GM21447 (cell line): ENCODE measurements around the gene SLC48A1.

Experiments used
- ATAC-seq: cut with Tn5 transposase; IDR thresholded peaks from one replicate; pipeline ENCODE4 v1.9.1; 2021; ENCODE audit not compliant: unreplicated experiment

Gene SLC48A1

DNA sequence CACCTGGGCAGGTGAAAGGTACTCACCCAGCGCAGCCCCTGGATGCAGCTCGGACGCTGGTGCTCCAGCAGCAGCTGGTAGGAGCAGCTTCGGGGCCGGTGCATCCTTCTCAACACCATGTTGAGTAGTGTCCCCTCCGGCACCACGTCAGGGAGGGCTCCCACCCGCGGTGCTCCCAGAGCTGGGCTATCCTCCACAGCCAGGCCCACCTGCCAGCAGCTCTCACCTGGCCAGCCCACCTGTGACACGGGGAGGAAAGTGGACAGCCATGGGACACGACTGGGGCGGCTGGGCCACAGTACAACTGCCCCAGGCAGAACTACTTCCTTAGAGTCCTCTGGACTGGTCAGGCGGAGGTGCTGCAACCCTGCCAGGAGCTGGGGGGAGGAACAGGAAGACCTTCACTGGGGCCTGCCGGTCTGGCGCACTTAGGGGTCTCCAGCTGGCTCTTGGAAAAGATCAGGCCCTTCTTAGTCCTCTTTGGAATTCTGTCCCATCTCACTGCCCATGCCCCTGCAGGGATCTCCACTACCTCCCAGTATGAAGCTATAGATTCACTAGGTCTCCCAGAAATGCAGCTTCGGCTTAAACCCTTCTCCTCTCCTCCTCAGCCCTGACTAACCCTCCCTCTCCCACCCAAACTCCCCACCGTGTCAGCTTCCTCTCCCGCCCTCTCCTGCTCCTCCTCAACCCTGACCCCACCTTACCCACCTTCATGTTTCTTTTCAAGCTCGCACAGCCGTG is 15.0 kb upstream of the SLC48A1 start:
- ATAC-seq = no peak

DNA sequence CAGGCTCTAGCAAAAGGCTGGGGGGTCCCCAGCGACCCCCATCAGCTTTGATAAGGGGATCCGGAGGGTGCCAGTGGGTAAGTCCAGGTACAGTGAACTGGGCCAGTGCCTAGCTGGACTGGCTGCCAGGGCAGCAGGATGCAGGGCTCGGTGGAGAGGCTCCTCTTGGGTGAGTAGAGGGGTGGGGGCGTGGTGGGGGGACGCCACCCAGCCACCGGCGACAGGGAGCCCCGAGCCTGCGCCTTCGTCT is 14.5 kb upstream of the SLC48A1 start:
- ATAC-seq = no peak

DNA sequence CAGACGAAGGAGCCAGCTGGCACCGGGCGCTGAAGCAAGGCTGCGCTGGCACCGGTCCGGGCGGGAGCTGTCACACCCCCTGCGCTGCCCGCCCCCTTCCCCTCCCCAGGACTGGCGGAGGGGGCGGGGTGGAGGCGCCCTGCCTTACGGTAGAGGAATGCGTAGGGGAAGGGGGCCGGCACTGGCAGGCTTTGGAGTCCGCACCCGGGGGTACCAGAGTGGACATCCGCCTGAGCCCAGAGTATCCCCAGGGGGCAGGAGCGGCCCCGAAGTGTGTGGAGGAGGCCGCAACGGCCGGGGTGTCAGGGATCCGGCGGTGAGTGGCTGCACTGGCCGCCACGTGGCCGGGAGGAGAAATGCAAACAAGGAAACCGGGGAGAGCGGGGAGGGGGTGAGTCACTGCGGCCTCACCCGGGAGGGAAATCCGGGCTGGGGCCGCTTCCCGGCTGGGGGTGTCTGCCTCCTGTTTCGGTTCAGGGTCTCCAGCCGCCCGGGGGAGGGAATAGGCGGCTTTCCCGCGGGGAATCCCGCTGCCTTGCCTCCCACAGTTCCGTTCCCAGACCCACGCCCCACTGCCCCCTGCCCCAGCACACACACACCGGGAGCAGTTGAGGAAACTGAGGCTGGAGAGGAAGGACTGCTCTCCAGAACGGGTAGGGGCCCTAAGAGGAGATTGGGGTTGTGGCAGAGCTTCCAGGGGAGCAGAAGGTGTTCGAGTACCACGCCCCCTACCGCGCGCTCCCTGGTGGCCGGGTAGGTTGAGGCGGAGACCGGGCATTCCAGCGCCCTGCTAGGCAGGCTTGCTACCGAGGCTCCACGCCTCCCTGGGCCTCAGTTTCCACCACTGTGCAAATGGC is 14.0 kb upstream of the SLC48A1 start, which contains the start of gene RAPGEF3:
TSS of gene RAPGEF3 (minus strand) at position 47 of the 857 bp plus-strand sequence. CDS start 324 bp downstream, outside the sequence.
- peak; percentile 46 for ATAC-seq

DNA sequence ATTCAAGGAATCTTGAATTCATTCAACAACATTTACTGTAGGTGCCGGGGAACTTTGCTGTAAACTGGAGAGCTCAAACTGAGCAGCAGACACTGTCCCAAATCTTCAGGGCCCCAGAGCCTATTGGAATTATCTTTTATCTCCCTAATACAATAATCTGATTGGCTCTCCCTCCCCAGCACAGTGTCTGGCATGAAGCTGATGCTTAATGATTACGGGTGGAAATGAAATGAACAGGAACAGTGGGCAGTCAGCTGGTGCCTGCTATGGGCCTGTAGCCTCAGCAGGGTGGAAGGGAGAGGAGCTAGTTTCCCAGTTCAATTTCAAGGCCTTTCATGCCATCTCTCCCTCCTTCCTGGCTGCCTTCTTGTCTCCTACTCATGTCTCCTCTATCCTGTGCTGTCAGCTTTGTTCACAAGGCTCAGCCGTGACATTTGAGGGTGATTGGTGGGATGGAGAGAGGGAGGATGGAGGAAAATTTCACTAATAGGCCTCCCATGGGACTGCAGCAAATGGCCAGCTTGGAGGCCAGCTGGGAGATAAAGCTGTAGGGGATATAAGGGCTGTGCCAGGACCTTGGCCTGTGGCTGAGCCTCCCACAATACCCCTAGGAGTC is 10.1 kb upstream of the SLC48A1 start:
- ATAC-seq = no peak

DNA sequence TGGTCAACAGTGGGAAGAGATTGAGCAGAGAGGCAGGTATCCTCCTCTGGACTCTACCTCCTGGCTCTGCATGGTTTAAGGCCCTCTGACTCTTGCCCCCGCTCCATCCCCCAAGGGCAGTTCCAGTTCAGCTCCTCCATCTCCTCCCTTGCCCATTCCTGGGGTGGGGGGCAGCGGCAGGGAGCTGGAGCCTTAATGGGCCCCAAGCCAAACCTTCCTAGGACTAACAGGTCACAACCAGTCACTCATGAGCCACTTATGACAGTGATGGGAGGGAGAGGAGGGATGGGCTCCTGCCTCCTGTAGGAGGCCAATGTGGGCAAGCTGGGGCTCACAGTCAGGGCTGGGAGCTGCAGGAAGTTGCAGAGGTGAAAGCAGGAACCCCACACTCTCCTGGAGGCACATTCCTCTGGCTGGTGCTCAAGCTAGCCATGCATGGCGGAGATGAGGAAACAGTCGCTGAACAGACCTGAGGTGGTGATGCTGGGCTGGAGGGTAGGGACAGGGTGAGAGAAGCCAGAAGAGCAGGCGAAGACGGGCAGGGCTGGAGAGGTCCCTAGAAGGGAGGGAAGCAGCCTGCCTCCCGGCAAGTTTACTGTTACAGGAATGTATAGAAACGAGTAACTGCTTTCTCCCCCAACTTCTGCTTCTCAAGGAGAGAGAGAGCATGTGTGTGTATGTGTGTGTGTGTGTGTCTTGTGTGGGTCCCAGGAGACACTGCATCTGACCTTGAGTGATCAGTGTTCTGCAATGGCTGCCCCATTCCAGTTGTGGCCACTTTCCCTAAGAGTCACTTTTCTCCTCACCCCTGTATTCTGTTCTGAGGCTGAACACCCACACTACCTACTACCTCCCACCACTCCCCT is 9.3 kb upstream of the SLC48A1 start:
- no peak for ATAC-seq

DNA sequence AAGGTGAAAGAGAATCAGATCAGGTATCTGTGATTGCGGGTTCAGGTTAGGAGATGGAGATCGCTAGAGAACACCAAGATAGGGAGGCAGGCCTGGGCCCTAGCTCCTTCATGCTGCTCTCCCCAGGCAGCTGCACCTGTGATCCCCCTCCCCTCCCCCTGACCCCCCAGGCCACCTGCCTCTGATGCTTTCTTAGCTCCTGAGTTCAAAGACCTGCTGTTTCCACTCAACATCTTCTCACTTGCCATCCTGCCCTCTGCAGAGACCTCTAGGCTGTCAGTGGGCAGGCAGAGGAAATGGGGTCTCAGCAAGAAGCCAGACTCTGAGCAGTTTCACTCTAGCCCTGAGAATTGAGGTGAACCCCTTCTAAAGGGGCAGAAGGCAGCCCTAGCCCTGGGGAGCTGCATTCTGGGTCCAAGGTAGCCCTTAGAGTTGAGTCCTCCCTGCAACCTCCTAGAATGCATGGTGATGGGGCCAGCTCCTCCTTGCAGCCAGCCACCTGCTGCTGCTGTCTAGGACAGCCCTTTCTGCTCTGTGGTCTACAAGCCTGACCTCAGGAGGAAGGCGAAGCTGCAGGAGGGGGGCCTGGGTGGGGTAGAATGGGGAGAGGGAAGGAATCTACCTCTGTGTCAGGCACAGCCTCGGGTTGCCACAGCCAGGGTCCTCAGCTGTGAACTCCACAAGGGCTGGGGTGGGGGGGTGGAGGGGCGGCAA is 6.4 kb upstream of the SLC48A1 start:
- no peak for ATAC-seq

DNA sequence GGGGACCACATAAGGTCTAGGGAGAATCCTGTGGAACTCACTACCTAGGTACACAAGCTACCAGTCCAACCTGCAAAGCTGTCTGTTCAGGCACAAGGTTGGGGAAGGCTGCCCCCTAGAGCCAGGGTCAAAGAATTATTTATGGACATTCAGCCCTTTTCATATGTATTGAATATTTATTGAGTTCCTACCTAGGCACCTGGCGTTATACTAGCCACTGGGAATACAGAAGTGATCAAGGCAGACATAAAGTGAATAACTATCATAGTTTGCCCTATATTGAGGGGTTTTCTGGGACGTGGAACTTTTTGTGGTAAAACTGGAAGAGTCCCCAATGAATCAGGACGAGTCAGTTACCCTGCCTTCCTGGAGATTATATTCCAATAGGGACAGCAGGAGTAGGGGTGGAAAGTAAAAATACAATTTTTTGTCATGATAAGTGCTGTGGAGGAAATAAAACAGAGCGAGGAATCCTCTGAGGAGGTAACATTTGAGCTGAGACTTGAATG is 5.8 kb upstream of the SLC48A1 start:
- ATAC-seq = peak; percentile 72

DNA sequence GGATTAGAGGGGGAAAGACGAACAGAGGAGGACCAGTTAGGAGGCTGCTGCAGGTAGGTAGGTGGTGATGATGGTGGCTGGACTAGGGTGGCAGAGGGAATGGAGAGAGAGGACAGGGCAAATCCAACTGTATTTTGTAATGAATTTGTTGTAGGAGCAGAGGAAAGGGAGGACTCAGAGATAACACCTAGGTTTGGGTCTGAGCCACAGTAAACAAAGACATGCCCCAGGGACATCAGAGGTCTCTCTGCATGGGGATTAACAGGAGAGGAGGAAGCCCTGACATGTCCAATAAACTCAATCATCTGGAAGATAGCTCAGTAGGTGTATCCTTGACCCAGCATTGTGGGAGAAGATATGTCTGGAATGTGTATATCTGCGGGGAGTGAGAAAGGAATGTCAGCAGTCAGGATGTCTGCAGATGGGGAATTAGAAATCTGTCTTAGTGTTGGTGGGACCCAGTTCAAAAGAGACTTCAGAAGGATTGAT is 4.7 kb upstream of the SLC48A1 start:
- no peak for ATAC-seq

DNA sequence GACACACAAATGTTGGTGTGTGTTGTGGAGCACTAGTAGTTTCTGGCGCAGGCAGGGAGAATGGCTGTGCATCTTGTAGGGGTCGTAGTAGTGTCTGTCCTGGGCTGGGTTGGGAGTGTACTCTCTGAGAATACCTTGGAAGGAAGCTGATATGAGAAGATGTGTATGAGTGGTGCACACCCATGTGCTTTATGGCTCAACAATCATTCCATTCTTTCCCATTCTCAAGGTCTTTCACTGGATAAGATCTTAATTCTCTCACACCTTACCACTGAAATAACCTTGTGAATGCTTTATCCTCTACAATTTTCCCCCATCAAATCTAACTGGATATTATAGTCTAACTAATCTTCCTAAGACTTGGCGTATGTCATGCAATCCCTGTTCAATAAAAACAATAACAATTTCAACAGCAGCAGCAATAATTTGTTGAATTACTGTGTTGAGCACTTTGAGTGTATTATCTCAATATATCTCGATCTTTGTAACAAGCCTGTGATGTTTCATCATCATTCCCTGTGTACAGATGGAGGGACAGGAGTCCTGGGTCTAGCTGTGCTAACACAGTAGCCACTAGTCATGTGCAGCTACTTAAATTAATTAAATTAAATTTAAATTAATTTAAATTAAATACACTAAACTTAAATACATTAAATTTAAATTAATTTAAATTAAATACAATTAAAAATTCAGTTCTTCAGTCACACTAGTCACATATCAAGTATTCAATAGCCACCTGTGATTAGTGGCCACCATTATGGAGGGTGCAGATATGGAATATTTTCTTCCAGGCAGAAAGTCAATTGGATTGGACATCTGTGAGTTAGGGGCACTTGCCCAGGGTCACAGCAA is 3.6 kb upstream of the SLC48A1 start:
- ATAC-seq = no peak

DNA sequence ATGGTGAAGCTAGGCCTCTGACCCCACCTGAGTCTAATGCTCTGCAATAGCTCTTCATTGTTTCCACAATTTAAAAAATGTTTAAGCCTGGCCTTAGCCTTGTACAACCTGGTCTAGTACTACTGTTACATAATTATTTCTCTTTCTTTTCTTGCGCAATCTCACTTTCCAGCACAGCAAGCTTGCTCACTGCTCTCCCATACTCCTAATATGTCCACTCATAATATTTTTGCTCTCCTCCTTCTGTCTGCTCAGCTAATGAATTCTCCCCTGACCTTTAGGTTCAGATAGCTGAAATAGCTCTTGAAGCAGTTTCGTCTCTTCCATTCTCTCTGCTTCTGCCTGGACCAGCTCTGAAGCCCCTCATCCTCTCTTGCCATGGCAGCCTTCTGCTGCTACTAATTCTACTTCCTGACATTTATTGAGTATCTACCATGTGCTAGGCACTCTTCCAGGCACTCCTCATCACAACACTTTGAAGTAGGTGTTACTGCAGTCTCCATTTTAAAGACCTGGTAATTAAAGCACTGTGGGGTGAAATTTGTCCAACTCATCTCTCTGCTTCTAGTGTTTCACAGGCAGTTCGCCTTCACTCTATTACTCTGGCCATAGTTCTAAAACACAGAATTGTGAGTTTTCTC is 2.8 kb upstream of the SLC48A1 start:
- no peak for ATAC-seq

DNA sequence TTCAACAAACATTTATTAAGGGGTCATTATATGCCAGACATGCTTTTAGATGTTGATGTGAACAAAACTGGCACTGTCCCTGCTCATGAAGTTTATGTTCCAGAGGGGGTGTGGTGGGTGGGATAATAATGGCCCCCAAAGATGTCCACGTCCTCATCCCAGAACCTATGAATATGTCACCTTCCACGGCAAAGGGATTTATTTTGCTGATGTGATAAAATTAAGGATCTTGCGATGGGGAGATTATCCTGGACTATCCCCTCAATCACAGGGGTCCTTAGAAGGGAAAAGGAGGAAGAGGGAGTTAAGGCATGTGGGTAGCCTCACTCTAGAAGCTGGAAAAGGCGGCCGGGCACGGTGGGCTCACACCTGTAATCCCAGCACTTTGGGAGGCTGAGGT is 1.7 kb upstream of the SLC48A1 start:
- no peak for ATAC-seq

DNA sequence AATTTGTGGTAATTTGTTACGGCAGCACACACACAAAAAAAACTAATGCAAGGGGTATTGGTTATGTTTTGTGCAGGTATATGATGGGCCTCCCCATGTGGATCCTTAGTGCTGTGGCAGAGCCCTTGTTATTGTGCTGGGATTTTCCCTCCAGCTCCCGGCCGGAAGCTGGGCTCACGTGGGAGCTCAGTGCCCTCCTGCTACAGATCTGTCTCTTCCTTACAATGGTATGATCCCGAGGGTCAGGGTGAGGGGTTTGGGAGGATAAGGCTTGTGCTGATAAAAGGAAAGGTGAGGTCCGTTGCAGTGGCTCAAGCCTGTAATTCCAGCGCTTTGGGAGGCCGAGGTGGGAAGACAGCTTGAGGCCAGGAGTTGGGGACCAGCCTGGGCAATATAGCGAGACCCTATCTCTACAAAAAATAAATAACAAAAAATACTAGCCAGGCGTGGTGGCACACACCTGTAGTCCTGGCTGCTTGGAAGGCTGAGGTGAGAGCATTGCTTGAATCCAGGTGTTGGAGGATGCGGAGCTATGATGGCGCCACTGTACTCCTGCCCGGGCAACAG is 861 bp upstream of the SLC48A1 start:
- no peak for ATAC-seq

DNA sequence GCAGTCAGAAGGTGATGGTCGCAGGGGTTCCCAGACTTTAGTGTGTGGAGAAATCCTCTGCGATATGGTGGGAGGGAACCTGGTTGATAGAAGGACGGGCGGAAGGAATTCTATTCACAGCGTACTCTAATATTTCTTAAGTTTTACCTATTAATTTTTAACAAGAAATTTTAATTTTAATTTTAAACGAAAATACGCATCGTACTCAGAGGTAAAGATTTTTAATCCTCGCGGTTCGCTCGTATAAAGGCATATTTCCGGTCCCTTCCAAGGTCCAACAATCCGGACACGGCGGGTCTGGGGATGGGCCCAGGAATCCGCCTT is 338 bp upstream of the SLC48A1 start:
- no peak for ATAC-seq

DNA sequence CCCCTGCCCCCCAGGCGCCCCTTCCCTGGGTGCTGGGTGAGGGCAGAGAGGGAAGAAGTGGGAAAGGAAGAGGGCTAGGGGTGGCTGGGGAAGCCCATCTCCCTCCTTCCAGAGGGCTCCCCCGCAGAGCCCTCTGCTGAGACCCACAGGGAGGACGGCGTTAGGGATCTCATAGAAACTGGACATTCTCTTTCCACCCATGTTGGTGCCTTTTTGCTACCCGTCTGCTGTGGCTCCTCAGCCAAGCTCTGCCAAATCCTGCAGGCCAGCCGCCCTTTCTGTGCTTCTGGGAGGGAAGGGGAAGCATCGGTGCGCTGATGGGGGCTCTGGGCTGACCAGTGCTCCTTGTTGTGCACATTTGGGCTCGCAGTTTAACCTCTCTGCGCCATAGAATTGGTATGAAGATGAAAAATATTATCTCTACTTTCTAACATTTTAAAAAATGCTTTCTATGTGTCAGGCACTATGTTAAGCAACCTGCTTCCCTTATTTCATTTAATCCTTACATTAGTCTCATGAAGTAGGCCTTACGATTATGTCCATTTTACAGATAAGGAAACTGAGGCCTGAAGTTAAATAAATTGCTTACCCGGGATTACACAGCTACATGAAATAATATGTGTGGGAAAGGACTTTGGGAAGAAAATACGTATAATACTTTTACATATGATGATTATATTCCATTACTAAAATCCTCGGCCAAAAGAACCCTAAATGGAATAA is 981 bp downstream of the SLC48A1 start:
- ATAC-seq = peak; percentile 9

DNA sequence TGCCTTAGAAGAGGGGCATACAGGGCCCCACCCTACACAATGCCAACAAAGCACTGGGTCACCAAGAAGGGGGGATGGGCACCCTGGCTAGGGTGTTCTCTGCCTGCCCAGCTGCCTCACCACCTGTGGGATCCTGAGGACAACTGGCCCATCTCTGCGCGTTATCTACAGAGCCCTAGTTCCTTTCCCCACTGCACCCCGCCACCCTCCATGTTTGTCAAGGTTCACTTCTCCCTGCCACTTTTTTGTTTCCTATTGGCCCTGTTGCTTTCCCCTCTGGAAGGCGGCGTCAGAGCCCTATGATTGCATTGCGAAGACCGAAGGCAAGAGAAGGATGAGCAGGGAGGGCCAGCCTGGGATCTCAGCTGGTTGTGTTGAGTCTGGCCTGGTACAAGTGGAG is 1.6 kb downstream of the SLC48A1 start:
- ATAC-seq = no peak

DNA sequence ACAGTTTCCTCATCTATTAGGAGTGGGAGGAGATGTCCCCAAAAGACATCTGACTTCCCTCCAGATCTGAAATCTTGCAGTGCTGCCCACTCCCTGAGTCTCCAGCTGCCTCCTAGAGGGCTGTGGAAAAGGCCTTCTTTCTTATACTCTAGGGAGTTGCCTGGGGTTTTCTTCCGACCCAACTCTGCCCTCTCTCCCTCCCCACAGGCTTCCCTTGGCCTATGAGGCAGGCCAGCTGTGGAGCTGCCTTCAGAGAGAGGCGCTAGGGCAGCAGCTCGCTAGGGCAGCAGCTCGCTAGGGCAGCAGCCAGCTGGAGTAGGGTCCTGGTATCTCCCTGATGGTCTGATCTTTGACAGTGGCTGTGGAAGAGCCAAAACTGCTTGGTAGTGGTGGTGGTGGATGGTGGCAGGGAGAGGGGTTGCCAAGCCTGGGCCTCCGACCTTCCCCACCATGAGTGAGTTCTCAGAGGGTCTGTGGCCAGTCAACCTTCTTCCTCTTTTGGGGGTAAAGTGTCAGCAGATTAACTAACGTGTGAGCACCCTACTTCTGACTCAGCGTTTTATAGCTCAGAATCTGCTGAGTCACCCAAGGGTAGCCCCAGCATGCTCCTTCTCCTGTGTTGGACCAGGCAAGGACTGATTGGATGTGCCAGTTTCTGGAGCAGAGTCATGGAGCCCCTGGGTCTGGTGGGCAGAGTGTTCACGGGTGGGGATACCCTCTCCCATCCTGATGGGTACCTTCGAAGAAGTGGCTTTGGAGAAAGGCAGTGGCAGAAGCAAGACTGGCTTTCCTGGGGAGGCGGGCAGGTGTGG is 2.3 kb downstream of the SLC48A1 start:
- no peak for ATAC-seq
